Effector memory CD8-positive, alpha-beta T cell (primary cell): Measurements from ENCODE around the gene CKM.
"Not testable (repeated sequence)": the region's sequence is repeated elsewhere in the genome, so short reads cannot be mapped to it uniquely, and the experiment has no call there.

Experiments used
- ATAC-seq: fragments of 150-1000 bp; cut with Tn5 transposase; replicated peaks from 2 replicates; pipeline ENCODE4 v1.10.0; 2021; ENCODE audit warnings: mild to moderate bottlenecking, moderate library complexity
- DNase-seq, 3 experiments: peaks; one replicate each; pipeline ENCODE4 v3.0.0; 2021
- H3K27ac Mint-ChIP-seq, 2 donors: one replicate each; pipeline ENCODE4 v1.8.0; 2022; ENCODE audit warnings: mild to moderate bottlenecking in 2 of 2, mixed read lengths in 2 of 2, moderate library complexity in 2 of 2
- H3K27me3 Mint-ChIP-seq, 2 donors: one replicate each; pipeline ENCODE4 v1.8.0; 2022; ENCODE audit warnings: mixed read lengths in 2 of 2
- H3K36me3 Mint-ChIP-seq: one replicate; pipeline ENCODE4 v1.8.0; 2022; ENCODE audit warnings: mild to moderate bottlenecking, moderate library complexity, mixed read lengths; ENCODE audit not compliant: insufficient read depth
- H3K4me1 Mint-ChIP-seq, 2 donors: one replicate each; pipeline ENCODE4 v1.8.0; 2022; ENCODE audit warnings: low read depth in 2 of 2, mixed read lengths in 2 of 2
- H3K4me3 Mint-ChIP-seq, 2 donors: one replicate each; pipeline ENCODE4 v1.8.0; 2022; ENCODE audit warnings: mild to moderate bottlenecking in 2 of 2, mixed read lengths in 2 of 2, moderate library complexity in 2 of 2
- H3K9me3 Mint-ChIP-seq, 2 donors: one replicate each; pipeline ENCODE4 v1.8.0; 2022; ENCODE audit warnings: mixed read lengths in 2 of 2

CKM gene

GRCh38 chr19:45345506-45345860 is 22.8 kb upstream of the CKM start:
- Mint-ChIP-seq H3K4me3 (no peak overlapping the region), H3K27me3 (peaks cover 13 to 34% of the 10 kb centered on the region in 2 donors), H3K4me1 (no peaks in the 10 kb centered on the region), H3K36me3 (no peaks in the 10 kb centered on the region), H3K27ac (no peak overlapping the region), H3K9me3 (no peaks in the 10 kb centered on the region)
- ATAC-seq, result no peak
- no peak for DNase-seq

GRCh38 chr19:45344621-45345505 is 22.2 kb upstream of the CKM start:
- peaks cover 2 to 4% of the 10 kb centered on the region in 2 donors for H3K4me1 Mint-ChIP-seq
- peaks cover 18 to 34% of the 10 kb centered on the region in 2 donors for H3K27me3 Mint-ChIP-seq
- ATAC-seq (no peak), DNase-seq (no peak)
- H3K4me3 Mint-ChIP-seq, result no peak overlapping the region
- H3K27ac Mint-ChIP-seq, result no peak overlapping the region
- no peaks in the 10 kb centered on the region for H3K9me3 Mint-ChIP-seq
- H3K36me3 Mint-ChIP-seq, result no peaks in the 10 kb centered on the region

GRCh38 chr19:45342911-45343310 is 20.2 kb upstream of the CKM start:
- Mint-ChIP-seq H3K4me3 (no peak overlapping the region), H3K27ac (no peak overlapping the region), H3K27me3 (peaks cover 18 to 46% of the 10 kb centered on the region in 2 donors), H3K36me3 (no peaks in the 10 kb centered on the region), H3K9me3 (no peaks in the 10 kb centered on the region), H3K4me1 (peaks cover 6 to 9% of the 10 kb centered on the region in 2 donors)
- ATAC-seq (no peak), DNase-seq (no peak)

GRCh38 chr19:45340899-45341453 is 18.3 kb upstream of the CKM start:
- H3K4me1 Mint-ChIP-seq, result peaks cover 6 to 9% of the 10 kb centered on the region in 2 donors
- peaks cover 18 to 33% of the 10 kb centered on the region in 2 donors for H3K27me3 Mint-ChIP-seq
- no peaks in the 10 kb centered on the region for H3K36me3 Mint-ChIP-seq
- no peaks in the 10 kb centered on the region for H3K9me3 Mint-ChIP-seq
- H3K4me3 Mint-ChIP-seq, result no peak overlapping the region
- ATAC-seq, result no peak
- no peak for DNase-seq
- H3K27ac Mint-ChIP-seq, result no peak overlapping the region

GRCh38 chr19:45340232-45340898 is 17.7 kb upstream of the CKM start, which contains the start of gene KLC3:
Gene KLC3, plus strand, starts transcription at chr19:45340750. Its CDS starts 4,792 bp downstream, at chr19:45345542.
- H3K4me3 Mint-ChIP-seq, result peak within 1 kb of the TSS; percentile 68 to 77
- H3K27ac Mint-ChIP-seq, result peak within 1 kb of the TSS in 1 of 2 donors; percentile 53
- peaks cover 6 to 9% of the 10 kb centered on the region in 2 donors for H3K4me1 Mint-ChIP-seq
- no peaks in the 10 kb centered on the region for H3K9me3 Mint-ChIP-seq
- no peaks in the 10 kb centered on the region for H3K36me3 Mint-ChIP-seq
- H3K27me3 Mint-ChIP-seq, result peaks cover 17 to 27% of the 10 kb centered on the region in 2 donors
- ATAC-seq, result peak; percentile 31
- no peak for DNase-seq

GRCh38 chr19:45339629-45340028 is 17.0 kb upstream of the CKM start:
- Mint-ChIP-seq H3K4me3 (peak overlapping the region in 1 of 2 donors; percentile 68), H3K4me1 (peaks cover 6 to 9% of the 10 kb centered on the region in 2 donors), H3K27ac (peak overlapping the region in 1 of 2 donors; percentile 53), H3K27me3 (peaks cover 12 to 20% of the 10 kb centered on the region in 2 donors), H3K9me3 (no peaks in the 10 kb centered on the region), H3K36me3 (no peaks in the 10 kb centered on the region)
- DNase-seq (no peak), ATAC-seq (no peak)

- DNase-seq, result no peak
- Mint-ChIP-seq H3K4me3 (no peak overlapping the region), H3K9me3 (no peaks in the 10 kb centered on the region), H3K36me3 (no peaks in the 10 kb centered on the region), H3K27me3 (peaks cover 6 to 12% of the 10 kb centered on the region in 2 donors), H3K27ac (no peak overlapping the region), H3K4me1 (peaks cover 6 to 9% of the 10 kb centered on the region in 2 donors)
- no peak for ATAC-seq
Measured at GRCh38 chr19:45336696-45337251, 14.1 kb upstream of the CKM start.

- ATAC-seq, DNase-seq, H3K4me1 Mint-ChIP-seq, H3K9me3 Mint-ChIP-seq, H3K27ac Mint-ChIP-seq, H3K4me3 Mint-ChIP-seq, H3K36me3 Mint-ChIP-seq: not testable (repeated sequence)
- H3K27me3 Mint-ChIP-seq, result peaks cover 6 to 23% of the 10 kb centered on the region in 2 donors
Measured at GRCh38 chr19:45334881-45335280, 12.2 kb upstream of the CKM start.

- H3K27ac Mint-ChIP-seq, result no peak overlapping the region
- no peak overlapping the region for H3K4me3 Mint-ChIP-seq
- DNase-seq (no peak), ATAC-seq (no peak)
- no peaks in the 10 kb centered on the region for H3K9me3 Mint-ChIP-seq
- H3K27me3 Mint-ChIP-seq, result peaks cover 5 to 17% of the 10 kb centered on the region in 2 donors
- peaks cover 4% of the 10 kb centered on the region in 2 donors for H3K4me1 Mint-ChIP-seq
- H3K36me3 Mint-ChIP-seq, result no peaks in the 10 kb centered on the region
Measured at GRCh38 chr19:45333609-45334303, 11.1 kb upstream of the CKM start.

- Mint-ChIP-seq H3K27ac (no peak overlapping the region), H3K27me3 (peaks cover 5 to 15% of the 10 kb centered on the region in 2 donors), H3K36me3 (peaks cover 4% of the 10 kb centered on the region), H3K4me1 (no peaks in the 10 kb centered on the region), H3K9me3 (no peaks in the 10 kb centered on the region), H3K4me3 (no peak overlapping the region)
- ATAC-seq, result no peak
- no peak for DNase-seq
Measured at GRCh38 chr19:45331411-45331810, 8.7 kb upstream of the CKM start.

GRCh38 chr19:45327404-45328143 is 4.9 kb upstream of the CKM start:
- DNase-seq (no peak), ATAC-seq (no peak)
- Mint-ChIP-seq H3K36me3 (peaks cover 4% of the 10 kb centered on the region), H3K27ac (no peak overlapping the region), H3K4me1 (peaks cover 0 to 3% of the 10 kb centered on the region in 2 donors), H3K4me3 (no peak overlapping the region), H3K9me3 (no peaks in the 10 kb centered on the region), H3K27me3 (peaks cover 23 to 43% of the 10 kb centered on the region in 2 donors)

- Mint-ChIP-seq H3K9me3 (no peaks in the 10 kb centered on the region), H3K27ac (no peak overlapping the region), H3K4me1 (peaks cover 0 to 5% of the 10 kb centered on the region in 2 donors), H3K4me3 (no peak overlapping the region), H3K36me3 (peaks cover 4% of the 10 kb centered on the region), H3K27me3 (peaks cover 34 to 49% of the 10 kb centered on the region in 2 donors)
- ATAC-seq, result no peak
- DNase-seq, result no peak
Measured at GRCh38 chr19:45324349-45324907, 1.8 kb upstream of the CKM start.
